ENCODE results near the gene LDLRAD2.
"Not testable (repeated sequence)": the region's sequence is repeated elsewhere in the genome, so short reads cannot be mapped to it uniquely, and the experiment has no call there.

Gene LDLRAD2

GRCh38 chr1:21782349-21782867 lies 29.7 kb upstream of the LDLRAD2 start:
- in situ Hi-C loops (cut with HindIII; ENCODE audit: low pct_ligation_motif_present, low pct_unique_long_range_greater_than_20kb, low sequenced_read_pairs), result no loop called here
- DNase-seq, result peak; percentile 55

- peak; percentile 94 for DNase-seq
- in situ Hi-C loops (cut with HindIII; ENCODE audit: low pct_ligation_motif_present, low pct_unique_long_range_greater_than_20kb, low sequenced_read_pairs), result no loop called here
Observed at GRCh38 chr1:21782868-21783678, 29.0 kb upstream of the LDLRAD2 start, which contains the start of gene USP48. Gene USP48, minus strand, starts transcription at chr1:21783149. Its CDS starts 192 bp downstream, at chr1:21782957.

- in situ Hi-C loops (cut with HindIII; ENCODE audit: low pct_ligation_motif_present, low pct_unique_long_range_greater_than_20kb, low sequenced_read_pairs), result no loop called here
- peak; percentile 97 for DNase-seq
Observed at GRCh38 chr1:21783679-21784603, 28.1 kb upstream of the LDLRAD2 start.

- in situ Hi-C loops (cut with HindIII; ENCODE audit: low pct_ligation_motif_present, low pct_unique_long_range_greater_than_20kb, low sequenced_read_pairs); DNase-seq: not testable (repeated sequence)
Observed at GRCh38 chr1:21785764-21786163, 26.3 kb upstream of the LDLRAD2 start.

GRCh38 chr1:21786640-21787039 lies 25.4 kb upstream of the LDLRAD2 start:
- in situ Hi-C loops (cut with HindIII; ENCODE audit: low pct_ligation_motif_present, low pct_unique_long_range_greater_than_20kb, low sequenced_read_pairs), result no loop called here
- no peak for DNase-seq

GRCh38 chr1:21793104-21793503 lies 19.0 kb upstream of the LDLRAD2 start:
- in situ Hi-C loops (cut with HindIII; ENCODE audit: low pct_ligation_motif_present, low pct_unique_long_range_greater_than_20kb, low sequenced_read_pairs), result no loop called here
- no peak for DNase-seq

- DNase-seq, result no peak
- in situ Hi-C loops (cut with HindIII; ENCODE audit: low pct_ligation_motif_present, low pct_unique_long_range_greater_than_20kb, low sequenced_read_pairs), result no loop called here
Observed at GRCh38 chr1:21794656-21795055, 17.4 kb upstream of the LDLRAD2 start.

- DNase-seq, result no peak
- in situ Hi-C loops (cut with HindIII; ENCODE audit: low pct_ligation_motif_present, low pct_unique_long_range_greater_than_20kb, low sequenced_read_pairs), result no loop called here
Observed at GRCh38 chr1:21795075-21795474, 17.0 kb upstream of the LDLRAD2 start.

- DNase-seq, result no peak
- in situ Hi-C loops (cut with HindIII; ENCODE audit: low pct_ligation_motif_present, low pct_unique_long_range_greater_than_20kb, low sequenced_read_pairs), result no loop called here
Observed at GRCh38 chr1:21799730-21800129, 12.3 kb upstream of the LDLRAD2 start.

- DNase-seq, result no peak
- in situ Hi-C loops (cut with HindIII; ENCODE audit: low pct_ligation_motif_present, low pct_unique_long_range_greater_than_20kb, low sequenced_read_pairs), result no loop called here
Observed at GRCh38 chr1:21801100-21801499, 11.0 kb upstream of the LDLRAD2 start.

- DNase-seq, result no peak
- in situ Hi-C loops (cut with HindIII; ENCODE audit: low pct_ligation_motif_present, low pct_unique_long_range_greater_than_20kb, low sequenced_read_pairs), result no loop called here
Observed at GRCh38 chr1:21804536-21804935, 7.5 kb upstream of the LDLRAD2 start.

- DNase-seq, result no peak
- in situ Hi-C loops (cut with HindIII; ENCODE audit: low pct_ligation_motif_present, low pct_unique_long_range_greater_than_20kb, low sequenced_read_pairs), result no loop called here
Observed at GRCh38 chr1:21813542-21813941, 1.5 kb downstream of the LDLRAD2 start.

- no peak for DNase-seq
- in situ Hi-C loops (cut with HindIII; ENCODE audit: low pct_ligation_motif_present, low pct_unique_long_range_greater_than_20kb, low sequenced_read_pairs), result no loop called here
Observed at GRCh38 chr1:21814241-21814918, 2.3 kb downstream of the LDLRAD2 start.

- in situ Hi-C loops (cut with HindIII; ENCODE audit: low pct_ligation_motif_present, low pct_unique_long_range_greater_than_20kb, low sequenced_read_pairs), result no loop called here
Observed at GRCh38 chr1:21814981-21815582, 3.0 kb downstream of the LDLRAD2 start.

GRCh38 chr1:21815724-21816321 lies 3.8 kb downstream of the LDLRAD2 start:
- in situ Hi-C loops (cut with HindIII; ENCODE audit: low pct_ligation_motif_present, low pct_unique_long_range_greater_than_20kb, low sequenced_read_pairs), result no loop called here
- DNase-seq, result no peak

More at GRCh38 chr1:21814981-21815582, 3.0 kb downstream of the LDLRAD2 start:
- DNase-seq, result no peak

- DNase-seq, result peak; percentile 74
- in situ Hi-C loops (cut with HindIII; ENCODE audit: low pct_ligation_motif_present, low pct_unique_long_range_greater_than_20kb, low sequenced_read_pairs), result no loop called here
Observed at GRCh38 chr1:21816602-21817302, 4.7 kb downstream of the LDLRAD2 start.

- in situ Hi-C loops (cut with HindIII; ENCODE audit: low pct_ligation_motif_present, low pct_unique_long_range_greater_than_20kb, low sequenced_read_pairs), result no loop called here
- peak; percentile 22 for DNase-seq
Observed at GRCh38 chr1:21818656-21819055, 6.6 kb downstream of the LDLRAD2 start.

Measured in ACHN (cell line).